Panc1 (cell line): ENCODE data around the gene CFAP57. TPM values are rescaled to one million over a fixed set of nuclear protein-coding genes. Genes with fewer than 3 reads are reported as not detected.

ENCODE experiments used
- ATAC-seq: fragments of 200-7000 bp; cut with Tn5 transposase; 2 replicates; pipeline ENCODE4 v1.9.1; 2020; ENCODE audit warnings: mild to moderate bottlenecking, moderate library complexity
- BruUV-seq: library from RNA; stranded (reverse); fragments of 400-500 nt; replicated peaks from 2 replicates; lab custom pipeline; 2021; lab: Mats Ljungman, UMichigan
- CTCF ChIA-PET: fragments of 300-600 bp; sonication (Branson Sonifier 250); formaldehyde crosslinking; loops from one replicate; lab custom pipeline; 2022; ENCODE audit warnings: antibody characterized with exemption; lab: Charles Lee
- POLR2A ChIA-PET: fragments of 300-600 bp; sonication (Branson Sonifier 250); formaldehyde crosslinking; loops from one replicate; lab custom pipeline; 2022; ENCODE audit warnings: antibody characterized with exemption; lab: Charles Lee
- DNase-seq: peaks from one replicate; pipeline ENCODE4 v3.0.0-alpha.2; 2010; ENCODE audit warnings: low read depth, low spot score
- H3K27ac ChIP-seq: 2 replicates; pipeline ENCODE4 v1.5.1; 2011; ENCODE audit warnings: mild to moderate bottlenecking, low read length, inconsistent platforms
- H3K27me3 ChIP-seq: fragments of 200-500 bp; sonication (Bioruptor generic); 2 replicates; pipeline ENCODE4 v1.6.0; 2014; ENCODE audit warnings: low read length, inconsistent platforms; ENCODE audit not compliant: control insufficient read depth, insufficient read depth
- H3K36me3 ChIP-seq: fragments of 200-500 bp; sonication (Bioruptor generic); 2 replicates; pipeline ENCODE4 v1.5.1; 2014; ENCODE audit warnings: inconsistent platforms, mild to moderate bottlenecking, low read length, moderate library complexity; ENCODE audit not compliant: control insufficient read depth, insufficient read depth
- H3K4me1 ChIP-seq: 2 replicates; pipeline ENCODE4 v1.5.1; 2011; ENCODE audit warnings: inconsistent platforms, mild to moderate bottlenecking, low read length, moderate library complexity; ENCODE audit not compliant: control insufficient read depth, insufficient read depth
- H3K4me3 ChIP-seq, 2 experiments: 2 replicates each; pipeline ENCODE4 v1.5.1; 2011 to 2012; ENCODE audit warnings: low read depth in 2 of 2, low read length in 2 of 2, mild to moderate bottlenecking in 2 of 2, inconsistent platforms in 1 of 2, moderate library complexity in 1 of 2
- H3K9me3 ChIP-seq: fragments of 200-500 bp; sonication (Bioruptor generic); 2 replicates; pipeline ENCODE4 v1.5.1; 2014; ENCODE audit warnings: low read depth, mild to moderate bottlenecking, inconsistent platforms, low read length, moderate library complexity; ENCODE audit not compliant: control insufficient read depth, insufficient read depth
- CTCF ChIP-seq: fragments of 450-650 bp; IDR thresholded peaks from 2 replicates; pipeline ENCODE4 v1.5.1; 2017; ENCODE audit warnings: mild to moderate bottlenecking
- POLR2AphosphoS5 ChIP-seq: IDR thresholded peaks from 2 replicates; pipeline ENCODE4 v1.6.1; 2012; ENCODE audit warnings: mild to moderate bottlenecking, low read depth, low read length, moderate library complexity
- SIN3A ChIP-seq: IDR thresholded peaks from 2 replicates; pipeline ENCODE4 v1.6.1; 2012; ENCODE audit warnings: low read depth, mild to moderate bottlenecking, low read length, moderate library complexity, borderline replicate concordance; ENCODE audit not compliant: insufficient read depth
- TCF7L2 ChIP-seq: IDR thresholded peaks from 2 replicates; pipeline ENCODE4 v1.6.1; 2011; ENCODE audit warnings: mild to moderate bottlenecking, low read depth, low read length, inconsistent platforms
- in situ Hi-C: cut with HindIII; loops from 2 replicates; pipeline ENCODE4 v1.10.0; 2016; ENCODE audit warnings: low sequenced_read_pairs, low pct_unique_long_range_greater_than_20kb
- intact Hi-C: fragments of 100-400 bp; cut with micrococcal nuclease; formaldehyde crosslinking; loops from one replicate; pipeline ENCODE4 v1.10.0; 2022; ENCODE audit not compliant: unreplicated experiment
- total RNA-seq: library from RNA; stranded (reverse); gene quantifications from one replicate; pipeline ENCODE4 v1.2.1, GENCODE V29; 2021; ENCODE audit not compliant: unreplicated experiment
- TF ChIP-seq, protein P1 (sequence below), 2 experiments: IDR thresholded peaks; 2 replicates each; pipeline ENCODE4 v1.6.1; 2011 to 2012; ENCODE audit warnings: low read depth in 2 of 2, control low read depth in 1 of 2, low read length in 1 of 2, mild to moderate bottlenecking in 1 of 2, moderate library complexity in 1 of 2; ENCODE audit not compliant: insufficient read depth in 1 of 2

The CFAP57 gene
- total RNA-seq, 1 experiment from 2014 or later, result 0.69 TPM

GRCh38 chr1:43293176-43293575 is 121.0 kb downstream of the CFAP57 start:
- CTCF ChIA-PET, result no interaction called here
- H3K36me3 ChIP-seq, result no peaks in the 10 kb centered on the region
- intact Hi-C loops, result no loop called here
- in situ Hi-C loops, result no loop called here
- H3K4me1 ChIP-seq, result no peaks in the 10 kb centered on the region
- no peaks in the 10 kb centered on the region for H3K9me3 ChIP-seq
- BruUV-seq, result no TSS peak
- POLR2A ChIA-PET, result no interaction called here
- ATAC-seq, result no peak
- no peak for DNase-seq
- no peaks in the 10 kb centered on the region for H3K27me3 ChIP-seq
- H3K4me3 ChIP-seq, result no peak overlapping the region
- TF ChIP-seq POLR2AphosphoS5 (no peak), CTCF (no peak), TCF7L2 (no peak), SIN3A (no peak)
- TF ChIP-seq, protein P1, sequence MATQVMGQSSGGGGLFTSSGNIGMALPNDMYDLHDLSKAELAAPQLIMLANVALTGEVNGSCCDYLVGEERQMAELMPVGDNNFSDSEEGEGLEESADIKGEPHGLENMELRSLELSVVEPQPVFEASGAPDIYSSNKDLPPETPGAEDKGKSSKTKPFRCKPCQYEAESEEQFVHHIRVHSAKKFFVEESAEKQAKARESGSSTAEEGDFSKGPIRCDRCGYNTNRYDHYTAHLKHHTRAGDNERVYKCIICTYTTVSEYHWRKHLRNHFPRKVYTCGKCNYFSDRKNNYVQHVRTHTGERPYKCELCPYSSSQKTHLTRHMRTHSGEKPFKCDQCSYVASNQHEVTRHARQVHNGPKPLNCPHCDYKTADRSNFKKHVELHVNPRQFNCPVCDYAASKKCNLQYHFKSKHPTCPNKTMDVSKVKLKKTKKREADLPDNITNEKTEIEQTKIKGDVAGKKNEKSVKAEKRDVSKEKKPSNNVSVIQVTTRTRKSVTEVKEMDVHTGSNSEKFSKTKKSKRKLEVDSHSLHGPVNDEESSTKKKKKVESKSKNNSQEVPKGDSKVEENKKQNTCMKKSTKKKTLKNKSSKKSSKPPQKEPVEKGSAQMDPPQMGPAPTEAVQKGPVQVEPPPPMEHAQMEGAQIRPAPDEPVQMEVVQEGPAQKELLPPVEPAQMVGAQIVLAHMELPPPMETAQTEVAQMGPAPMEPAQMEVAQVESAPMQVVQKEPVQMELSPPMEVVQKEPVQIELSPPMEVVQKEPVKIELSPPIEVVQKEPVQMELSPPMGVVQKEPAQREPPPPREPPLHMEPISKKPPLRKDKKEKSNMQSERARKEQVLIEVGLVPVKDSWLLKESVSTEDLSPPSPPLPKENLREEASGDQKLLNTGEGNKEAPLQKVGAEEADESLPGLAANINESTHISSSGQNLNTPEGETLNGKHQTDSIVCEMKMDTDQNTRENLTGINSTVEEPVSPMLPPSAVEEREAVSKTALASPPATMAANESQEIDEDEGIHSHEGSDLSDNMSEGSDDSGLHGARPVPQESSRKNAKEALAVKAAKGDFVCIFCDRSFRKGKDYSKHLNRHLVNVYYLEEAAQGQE (IDR thresholded peaks at IDR 0.05; ENCODE audit: insufficient read depth in 1 of 2, low read depth in 2 of 2, low read length in 1 of 2), result no peak
- H3K27ac ChIP-seq, result no peak overlapping the region

GRCh38 chr1:43293896-43294760 is 122.0 kb downstream of the CFAP57 start:
- intact Hi-C loops, result no loop called here
- ATAC-seq, result no peak
- no peak overlapping the region for H3K27ac ChIP-seq
- peak; percentile 18 for DNase-seq
- no peak overlapping the region for H3K4me3 ChIP-seq
- BruUV-seq, result no TSS peak
- no peaks in the 10 kb centered on the region for H3K4me1 ChIP-seq
- no peaks in the 10 kb centered on the region for H3K36me3 ChIP-seq
- in situ Hi-C loops, result no loop called here
- no peaks in the 10 kb centered on the region for H3K27me3 ChIP-seq
- TF ChIP-seq, protein P1 (IDR thresholded peaks at IDR 0.05; ENCODE audit: insufficient read depth in 1 of 2, low read depth in 2 of 2, low read length in 1 of 2), result no peak
- TF ChIP-seq TCF7L2 (no peak), CTCF (no peak)
- ChIA-PET POLR2A (no interaction called here), CTCF (no interaction called here)
- no peaks in the 10 kb centered on the region for H3K9me3 ChIP-seq
